ENCODE measurements around the gene GAB4.

Gene GAB4

DNA sequence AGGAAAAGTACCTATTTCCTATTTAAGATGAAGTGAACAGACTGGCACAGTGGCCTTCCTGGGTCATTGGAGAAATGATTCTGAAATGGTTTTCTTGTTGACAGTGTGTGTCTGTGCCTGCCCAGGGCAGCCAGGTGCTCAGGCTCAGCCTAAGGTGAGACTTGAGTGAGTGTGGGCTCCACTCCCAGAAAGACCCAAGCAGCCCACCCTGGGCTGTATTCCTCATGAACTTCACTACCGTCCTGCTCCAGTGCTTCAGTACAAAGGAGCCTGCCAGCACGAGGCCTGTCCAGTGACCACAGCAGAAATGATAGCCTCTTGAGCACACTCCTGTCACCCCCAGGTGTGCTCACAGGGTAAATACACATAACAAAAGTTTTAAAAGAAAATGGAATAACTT lies 49.5 kb downstream of the GAB4 start:
- no peaks in the 10 kb centered on the region for H3K27me3 ChIP-seq (replicated peaks; ENCODE audit: insufficient read depth, low read length)
- H3K4me1 ChIP-seq (ENCODE audit: low read length): no peaks in the 10 kb centered on the region
- no peak for DNase-seq

GRCh38 chr22:16957781-16958180 lies 50.2 kb downstream of the GAB4 start:
- no peaks in the 10 kb centered on the region for H3K9me3 ChIP-seq (replicated peaks; ENCODE audit: insufficient read depth, low read length)
- H4K20me1 ChIP-seq (ENCODE audit: insufficient read depth, low read length): no peaks in the 10 kb centered on the region
- H3K4me2 ChIP-seq (ENCODE audit: low read depth, low read length): no peak overlapping the region
- no peak for TF ChIP-seq EZH2 (optimal IDR thresholded peaks at IDR 0.05; ENCODE audit: low read depth, low read length)
- TF ChIP-seq EZH2phosphoT487 (IDR thresholded peaks at IDR 0.05; ENCODE audit: low read length): no peak
- TF ChIP-seq, protein P1, sequence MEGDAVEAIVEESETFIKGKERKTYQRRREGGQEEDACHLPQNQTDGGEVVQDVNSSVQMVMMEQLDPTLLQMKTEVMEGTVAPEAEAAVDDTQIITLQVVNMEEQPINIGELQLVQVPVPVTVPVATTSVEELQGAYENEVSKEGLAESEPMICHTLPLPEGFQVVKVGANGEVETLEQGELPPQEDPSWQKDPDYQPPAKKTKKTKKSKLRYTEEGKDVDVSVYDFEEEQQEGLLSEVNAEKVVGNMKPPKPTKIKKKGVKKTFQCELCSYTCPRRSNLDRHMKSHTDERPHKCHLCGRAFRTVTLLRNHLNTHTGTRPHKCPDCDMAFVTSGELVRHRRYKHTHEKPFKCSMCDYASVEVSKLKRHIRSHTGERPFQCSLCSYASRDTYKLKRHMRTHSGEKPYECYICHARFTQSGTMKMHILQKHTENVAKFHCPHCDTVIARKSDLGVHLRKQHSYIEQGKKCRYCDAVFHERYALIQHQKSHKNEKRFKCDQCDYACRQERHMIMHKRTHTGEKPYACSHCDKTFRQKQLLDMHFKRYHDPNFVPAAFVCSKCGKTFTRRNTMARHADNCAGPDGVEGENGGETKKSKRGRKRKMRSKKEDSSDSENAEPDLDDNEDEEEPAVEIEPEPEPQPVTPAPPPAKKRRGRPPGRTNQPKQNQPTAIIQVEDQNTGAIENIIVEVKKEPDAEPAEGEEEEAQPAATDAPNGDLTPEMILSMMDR (IDR thresholded peaks at IDR 0.05; ENCODE audit: low read length): no peak
- no peaks in the 10 kb centered on the region for H3K27me3 ChIP-seq (replicated peaks; ENCODE audit: insufficient read depth, low read length)
- no peaks in the 10 kb centered on the region for H3K4me1 ChIP-seq (ENCODE audit: low read length)
- no peaks in the 10 kb centered on the region for H3F3A ChIP-seq (ENCODE audit: insufficient read depth, low read length)
- H3K4me3 ChIP-seq (ENCODE audit: low read length): no peak overlapping the region
- no peak for DNase-seq
- H3K27ac ChIP-seq (ENCODE audit: low read length): no peak overlapping the region
- no peaks in the 10 kb centered on the region for H3K79me2 ChIP-seq (ENCODE audit: low read length)
- no peaks in the 10 kb centered on the region for H3K9me2 ChIP-seq (replicated peaks; ENCODE audit: insufficient read depth, low read length)
- H2AFZ ChIP-seq (ENCODE audit: low read length): no peak overlapping the region
- no peaks in the 10 kb centered on the region for H3K36me3 ChIP-seq (replicated peaks; ENCODE audit: insufficient read depth, low read length)
- H3K9ac ChIP-seq (ENCODE audit: low read length): no peak overlapping the region

More for the DNA sequence above, 49.5 kb downstream of the GAB4 start:
- Histone ChIP-seq H2AFZ (ENCODE audit: low read length) (no peak overlapping the region), H3K79me2 (ENCODE audit: low read length) (no peaks in the 10 kb centered on the region), H3K27ac (ENCODE audit: low read length) (no peak overlapping the region), H3K36me3 (replicated peaks; ENCODE audit: insufficient read depth, low read length) (no peaks in the 10 kb centered on the region), H3K4me2 (ENCODE audit: low read depth, low read length) (no peak overlapping the region), H3F3A (ENCODE audit: insufficient read depth, low read length) (no peaks in the 10 kb centered on the region), H3K4me3 (ENCODE audit: low read length) (no peak overlapping the region), H3K9me3 (replicated peaks; ENCODE audit: insufficient read depth, low read length) (no peaks in the 10 kb centered on the region), H3K9me2 (replicated peaks; ENCODE audit: insufficient read depth, low read length) (no peaks in the 10 kb centered on the region), H4K20me1 (ENCODE audit: insufficient read depth, low read length) (no peaks in the 10 kb centered on the region), H3K9ac (ENCODE audit: low read length) (no peak overlapping the region)
- TF ChIP-seq, protein P1 (IDR thresholded peaks at IDR 0.05; ENCODE audit: low read length): no peak
- TF ChIP-seq EZH2phosphoT487 (IDR thresholded peaks at IDR 0.05; ENCODE audit: low read length) (no peak), EZH2 (optimal IDR thresholded peaks at IDR 0.05; ENCODE audit: low read depth, low read length) (no peak)

DNA sequence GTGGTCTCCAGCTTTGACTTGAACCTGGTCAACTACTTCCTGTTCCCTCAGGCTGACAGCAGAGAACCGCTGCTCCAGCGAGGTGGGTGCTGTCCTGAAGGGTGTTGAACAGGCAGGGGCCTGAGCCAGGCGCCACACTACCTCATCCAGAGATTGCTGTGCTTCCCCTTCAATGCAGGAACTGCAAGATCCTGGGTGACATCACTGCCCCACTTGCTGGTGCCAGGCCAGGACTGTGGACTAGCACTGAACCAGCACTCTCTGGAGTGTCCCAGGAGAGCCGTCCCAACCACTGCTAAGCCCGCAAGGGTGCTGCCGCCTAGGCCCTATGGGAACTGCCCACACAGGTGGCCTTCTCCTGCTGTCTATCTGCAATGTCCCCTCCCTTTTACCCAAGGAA lies 51.7 kb downstream of the GAB4 start:
- no peaks in the 10 kb centered on the region for H3K27me3 ChIP-seq (replicated peaks; ENCODE audit: insufficient read depth, low read length)
- H3K27ac ChIP-seq (ENCODE audit: low read length): no peak overlapping the region
- DNase-seq: no peak
- H3K4me2 ChIP-seq (ENCODE audit: low read depth, low read length): no peak overlapping the region
- no peaks in the 10 kb centered on the region for H3F3A ChIP-seq (ENCODE audit: insufficient read depth, low read length)
- H3K9ac ChIP-seq (ENCODE audit: low read length): no peak overlapping the region
- no peaks in the 10 kb centered on the region for H3K79me2 ChIP-seq (ENCODE audit: low read length)
- no peaks in the 10 kb centered on the region for H3K9me3 ChIP-seq (replicated peaks; ENCODE audit: insufficient read depth, low read length)
- H3K4me3 ChIP-seq (ENCODE audit: low read length): no peak overlapping the region
- H4K20me1 ChIP-seq (ENCODE audit: insufficient read depth, low read length): no peaks in the 10 kb centered on the region
- H3K4me1 ChIP-seq (ENCODE audit: low read length): no peaks in the 10 kb centered on the region
- no peak for TF ChIP-seq EZH2phosphoT487 (IDR thresholded peaks at IDR 0.05; ENCODE audit: low read length)
- H3K9me2 ChIP-seq (replicated peaks; ENCODE audit: insufficient read depth, low read length): no peaks in the 10 kb centered on the region
- no peak overlapping the region for H2AFZ ChIP-seq (ENCODE audit: low read length)
- H3K36me3 ChIP-seq (replicated peaks; ENCODE audit: insufficient read depth, low read length): no peaks in the 10 kb centered on the region

GRCh38 chr22:16955678-16956210 lies 52.3 kb downstream of the GAB4 start:
- Histone ChIP-seq H3K27ac (ENCODE audit: low read length) (no peak overlapping the region), H3K27me3 (replicated peaks; ENCODE audit: insufficient read depth, low read length) (no peaks in the 10 kb centered on the region), H4K20me1 (ENCODE audit: insufficient read depth, low read length) (no peaks in the 10 kb centered on the region), H3K9me3 (replicated peaks; ENCODE audit: insufficient read depth, low read length) (no peaks in the 10 kb centered on the region), H3K36me3 (replicated peaks; ENCODE audit: insufficient read depth, low read length) (no peaks in the 10 kb centered on the region), H3K4me2 (ENCODE audit: low read depth, low read length) (no peak overlapping the region), H3K9ac (ENCODE audit: low read length) (no peak overlapping the region), H3F3A (ENCODE audit: insufficient read depth, low read length) (no peaks in the 10 kb centered on the region), H2AFZ (ENCODE audit: low read length) (no peak overlapping the region), H3K4me3 (ENCODE audit: low read length) (no peak overlapping the region), H3K79me2 (ENCODE audit: low read length) (no peaks in the 10 kb centered on the region), H3K9me2 (replicated peaks; ENCODE audit: insufficient read depth, low read length) (no peaks in the 10 kb centered on the region), H3K4me1 (ENCODE audit: low read length) (no peaks in the 10 kb centered on the region)
- TF ChIP-seq EZH2 (optimal IDR thresholded peaks at IDR 0.05; ENCODE audit: low read depth, low read length) (no peak), EZH2phosphoT487 (IDR thresholded peaks at IDR 0.05; ENCODE audit: low read length) (no peak)
- TF ChIP-seq, protein P1 (IDR thresholded peaks at IDR 0.05; ENCODE audit: low read length): no peak
- no peak for DNase-seq

Measured in MM.1S (cell line).